GM10248 (cell line): ENCODE measurements around the gene SLC44A1.

ENCODE experiments used
- CTCF ChIA-PET: fragments of 300-600 bp; sonication (Branson Sonifier 250); formaldehyde crosslinking; extraction: SDS; loops from one replicate; lab custom pipeline; 2021; ENCODE audit warnings: antibody characterized with exemption; lab: Yijun Ruan, JAX
- POLR2A ChIA-PET: fragments of 350-650 bp; sonication (Branson Sonifier 250); formaldehyde crosslinking; extraction: SDS; loops from one replicate; lab custom pipeline; 2020; ENCODE audit warnings: antibody characterized with exemption; lab: Yijun Ruan, JAX
- DNase-seq: peaks from one replicate; pipeline ENCODE4 v3.0.0; 2012; ENCODE audit errors: extremely low spot score
- TF ChIP-seq, protein P1 (sequence below): IDR thresholded peaks from 2 replicates; pipeline ENCODE4 v1.5.1; 2012; ENCODE audit warnings: mild to moderate bottlenecking, low read depth; ENCODE audit errors: extremely low read depth, missing control alignments, control extremely low read depth

Gene SLC44A1

DNA sequence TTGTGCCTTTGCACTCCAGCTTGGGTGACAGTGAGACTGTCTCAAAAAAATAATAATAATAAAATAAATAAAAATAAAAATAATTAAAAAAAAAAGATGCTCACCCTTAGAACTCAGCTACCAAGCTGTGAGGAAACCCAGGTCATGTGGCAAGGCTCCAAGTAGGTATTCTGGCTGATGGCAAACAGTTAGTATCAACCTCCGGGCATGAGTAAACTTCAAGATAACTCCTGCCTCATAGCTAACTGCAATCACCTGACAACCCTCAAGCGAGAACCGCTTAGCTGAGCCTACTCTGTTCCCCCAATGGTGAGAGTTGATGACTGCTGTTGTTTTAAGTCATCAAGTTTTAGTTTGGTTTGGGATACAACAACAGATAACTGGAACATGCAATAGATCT, 6.1 kb upstream of the SLC44A1 start:
- ChIA-PET POLR2A (no interaction called here), CTCF (interaction anchor here (2.6 kb wide), 1 partner anchor 419 kb away, joined by 6 read pairs; no protein-coding TSS in a partner anchor)
- TF ChIP-seq, protein P1, sequence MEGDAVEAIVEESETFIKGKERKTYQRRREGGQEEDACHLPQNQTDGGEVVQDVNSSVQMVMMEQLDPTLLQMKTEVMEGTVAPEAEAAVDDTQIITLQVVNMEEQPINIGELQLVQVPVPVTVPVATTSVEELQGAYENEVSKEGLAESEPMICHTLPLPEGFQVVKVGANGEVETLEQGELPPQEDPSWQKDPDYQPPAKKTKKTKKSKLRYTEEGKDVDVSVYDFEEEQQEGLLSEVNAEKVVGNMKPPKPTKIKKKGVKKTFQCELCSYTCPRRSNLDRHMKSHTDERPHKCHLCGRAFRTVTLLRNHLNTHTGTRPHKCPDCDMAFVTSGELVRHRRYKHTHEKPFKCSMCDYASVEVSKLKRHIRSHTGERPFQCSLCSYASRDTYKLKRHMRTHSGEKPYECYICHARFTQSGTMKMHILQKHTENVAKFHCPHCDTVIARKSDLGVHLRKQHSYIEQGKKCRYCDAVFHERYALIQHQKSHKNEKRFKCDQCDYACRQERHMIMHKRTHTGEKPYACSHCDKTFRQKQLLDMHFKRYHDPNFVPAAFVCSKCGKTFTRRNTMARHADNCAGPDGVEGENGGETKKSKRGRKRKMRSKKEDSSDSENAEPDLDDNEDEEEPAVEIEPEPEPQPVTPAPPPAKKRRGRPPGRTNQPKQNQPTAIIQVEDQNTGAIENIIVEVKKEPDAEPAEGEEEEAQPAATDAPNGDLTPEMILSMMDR = no peak
- DNase-seq = no peak

DNA sequence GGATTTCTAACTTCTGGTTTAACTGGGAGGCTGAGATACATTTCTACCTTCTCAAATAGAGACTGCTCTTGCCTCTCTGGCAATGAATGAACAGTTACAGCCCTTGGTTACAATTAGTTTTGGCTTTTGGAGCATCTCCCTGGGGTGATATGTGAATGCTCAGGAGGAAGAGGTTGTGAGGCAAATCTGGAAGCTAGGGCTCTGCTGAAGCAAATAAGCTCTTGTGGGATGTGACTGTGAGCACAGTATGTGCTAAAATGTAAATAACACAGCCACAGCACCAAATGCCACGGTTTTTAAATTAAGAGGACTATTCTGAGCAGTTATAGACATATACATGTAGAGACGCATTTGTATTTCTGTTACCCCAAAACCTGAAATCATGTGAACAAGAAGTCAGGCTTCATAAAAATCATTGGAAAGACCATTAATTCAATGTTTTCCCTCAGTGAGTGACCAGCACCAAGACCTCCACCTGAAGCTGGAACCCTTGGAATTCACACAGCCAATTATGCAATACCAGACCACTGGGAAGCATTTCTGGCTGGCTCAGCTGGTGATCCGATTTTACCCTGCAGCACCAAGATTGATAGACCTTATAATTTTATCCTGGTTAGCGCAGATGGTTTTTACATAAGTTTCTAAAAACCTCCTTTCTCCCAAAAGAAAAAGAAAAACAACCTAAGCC, 3.0 kb upstream of the SLC44A1 start:
- TF ChIP-seq, protein P1 = no peak
- POLR2A ChIA-PET = no interaction called here
- no peak for DNase-seq
- CTCF ChIA-PET = interaction anchor here (1.2 to 2.5 kb wide), 3 partner anchors 12 to 22 kb away, joined by 4 to 6 read pairs (median 4); no protein-coding TSS in a partner anchor

DNA sequence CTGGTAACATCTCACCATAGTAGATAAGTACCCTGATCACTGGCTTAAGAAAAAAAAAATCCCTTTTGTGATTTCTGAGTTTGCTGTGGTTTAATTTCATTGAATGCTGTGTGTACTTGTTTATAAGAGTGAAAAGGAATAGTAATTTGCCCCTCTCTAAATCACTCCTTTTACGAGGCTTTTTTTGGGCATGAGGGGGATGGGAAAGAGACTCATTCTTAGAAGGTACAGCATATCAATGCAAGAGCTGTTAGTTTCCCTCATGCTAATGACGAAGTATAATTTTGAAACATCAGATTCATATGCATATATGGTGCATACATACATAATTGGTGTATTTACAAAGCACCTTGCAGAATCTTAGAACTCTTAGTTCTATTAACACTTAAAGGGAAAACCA, 2.4 kb upstream of the SLC44A1 start:
- CTCF ChIA-PET = interaction anchor here (1.6 to 2.5 kb wide), 2 partner anchors 12 to 23 kb away, joined by 4 to 6 read pairs; no protein-coding TSS in a partner anchor
- TF ChIP-seq, protein P1 = no peak
- POLR2A ChIA-PET = no interaction called here
- no peak for DNase-seq

DNA sequence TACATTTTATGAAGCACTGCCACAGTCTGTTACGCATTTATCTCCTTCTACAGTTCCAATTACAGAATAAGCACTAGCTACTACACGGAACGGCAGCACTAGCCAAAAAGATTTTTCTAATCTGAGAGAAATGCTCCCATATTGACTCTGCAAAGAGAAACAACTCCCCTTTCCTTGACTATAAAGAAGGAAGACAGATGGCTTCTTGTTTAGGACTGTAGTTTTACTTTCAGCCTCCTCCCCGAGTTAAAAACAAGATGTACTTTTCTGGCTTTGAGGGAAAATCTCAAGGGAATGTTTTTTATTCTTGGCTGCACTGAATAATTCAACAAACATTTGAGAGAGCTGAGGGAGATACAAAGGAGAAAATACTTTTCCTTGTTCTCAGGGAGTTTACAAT, 1.9 kb upstream of the SLC44A1 start:
- POLR2A ChIA-PET = no interaction called here
- DNase-seq = no peak
- TF ChIP-seq, protein P1 = no peak
- CTCF ChIA-PET = interaction anchor here (2.5 kb wide), 1 partner anchor 23 kb away, joined by 6 read pairs; no protein-coding TSS in a partner anchor

DNA sequence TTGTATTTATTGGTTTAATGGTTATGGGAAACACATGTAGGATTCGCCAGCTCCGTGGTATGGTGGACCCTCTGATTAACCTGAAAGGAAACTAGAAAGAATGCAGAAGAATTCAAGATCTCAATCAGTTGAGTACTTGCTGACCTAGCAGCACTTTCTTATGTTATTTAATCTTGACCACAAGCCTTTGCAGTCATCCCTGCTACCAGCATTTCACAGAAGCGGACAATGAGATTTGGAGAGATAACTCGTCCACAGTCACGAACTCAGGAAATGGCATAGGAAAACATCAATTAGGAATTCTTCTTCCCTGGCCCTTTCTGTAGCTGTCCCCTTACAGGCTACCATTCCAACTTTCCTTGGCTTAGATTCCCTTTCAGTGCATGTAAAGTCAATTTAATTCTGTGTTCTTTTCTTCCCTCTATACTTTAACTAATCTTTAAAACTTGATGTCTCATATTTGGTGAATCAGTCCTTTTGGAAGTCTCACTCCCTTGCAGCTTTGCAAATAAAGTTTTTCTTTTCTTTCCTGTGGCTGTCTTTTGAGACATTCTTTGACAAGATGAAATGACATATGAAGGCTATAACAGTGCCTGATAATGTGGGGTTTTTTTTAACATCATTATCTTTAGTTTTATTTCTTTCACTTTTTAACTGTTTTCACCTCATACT, 1.3 kb upstream of the SLC44A1 start:
- POLR2A ChIA-PET = no interaction called here
- CTCF ChIA-PET = interaction anchor here (1.2 to 1.7 kb wide), 2 partner anchors 12 to 22 kb away, joined by 4 read pairs; no protein-coding TSS in a partner anchor
- no peak for DNase-seq
- TF ChIP-seq, protein P1 = no peak

DNA sequence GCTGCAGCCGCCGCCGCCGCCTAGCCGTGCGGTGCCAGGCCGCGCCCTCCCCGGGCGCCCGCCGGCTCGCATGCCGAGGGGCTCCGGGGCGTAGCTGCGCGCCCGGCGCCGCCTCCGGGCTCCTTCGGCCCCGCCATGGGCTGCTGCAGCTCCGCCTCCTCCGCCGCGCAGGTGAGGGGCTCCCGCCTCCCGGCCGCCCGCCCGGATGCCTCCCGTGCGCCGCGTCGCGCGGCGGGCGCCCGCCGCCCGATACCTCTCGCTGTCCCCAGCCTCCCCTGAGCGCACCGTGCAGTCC, 230 bp downstream of the SLC44A1 start:
- POLR2A ChIA-PET = interaction anchor here (1.8 kb wide), 1 partner anchor 9 kb away, joined by 4 read pairs; no protein-coding TSS in a partner anchor
- peak; percentile 70 for DNase-seq
- CTCF ChIA-PET = interaction anchor here (0.8 to 2.0 kb wide), 6 partner anchors 9 to 170 kb away, joined by 3 to 11 read pairs (median 3); no protein-coding TSS in a partner anchor
- TF ChIP-seq, protein P1 = no peak
